Activated B cell treated with CpG ODN at 0.5 μM for 24 hours (primary cell): Measurements from ENCODE around the gene MYBL2. TPM values are rescaled to one million over a fixed set of nuclear protein-coding genes. Genes with fewer than 3 reads are reported as not detected.

Experiments
- ATAC-seq: fragments of 200-7000 bp; cut with Tn5 transposase; one replicate; pipeline ENCODE4 v1.10.0; 2021; ENCODE audit warnings: low read depth, mild to moderate bottlenecking, moderate library complexity
- CTCF ChIA-PET: fragments of 350-600 bp; sonication (Branson Sonifier 250); formaldehyde crosslinking; loops from one replicate; lab custom pipeline; 2021; ENCODE audit warnings: antibody characterized with exemption; lab: Charles Lee
- POLR2A ChIA-PET: fragments of 350-600 bp; sonication (Branson Sonifier 250); formaldehyde crosslinking; loops from one replicate; lab custom pipeline; 2021; ENCODE audit warnings: antibody characterized with exemption; lab: Charles Lee
- DNase-seq: peaks from one replicate; pipeline ENCODE4 v3.0.0; 2022
- H3K27ac Mint-ChIP-seq: one replicate; pipeline ENCODE4 v1.8.0; 2020; ENCODE audit warnings: mixed read lengths
- H3K27me3 Mint-ChIP-seq: one replicate; pipeline ENCODE4 v1.8.0; 2021; ENCODE audit warnings: mixed read lengths
- H3K36me3 Mint-ChIP-seq: one replicate; pipeline ENCODE4 v1.8.0; 2021; ENCODE audit warnings: low read depth, mixed read lengths
- H3K4me1 Mint-ChIP-seq: one replicate; pipeline ENCODE4 v1.8.0; 2021; ENCODE audit warnings: mixed read lengths
- H3K4me3 Mint-ChIP-seq: one replicate; pipeline ENCODE4 v1.8.0; 2020; ENCODE audit warnings: mild to moderate bottlenecking, mixed read lengths
- H3K9me3 Mint-ChIP-seq: one replicate; pipeline ENCODE4 v1.8.0; 2020; ENCODE audit warnings: mixed read lengths
- CTCF ChIP-seq: fragments of 200-600 bp; IDR thresholded peaks from one replicate; pipeline ENCODE4 v1.8.0; 2022; ENCODE audit warnings: antibody characterized with exemption, mild to moderate bottlenecking
- intact Hi-C: fragments of 100-400 bp; cut with micrococcal nuclease; formaldehyde crosslinking; loops from one replicate; pipeline ENCODE4 v1.15.1; 2024
- total RNA-seq: library from RNA; stranded (reverse); gene quantifications from 2 replicates; pipeline ENCODE4 v1.2.3, GENCODE V29; 2022

MYBL2 gene
- total RNA-seq, 1 donor from 2014 or later, result 102 TPM

DNA sequence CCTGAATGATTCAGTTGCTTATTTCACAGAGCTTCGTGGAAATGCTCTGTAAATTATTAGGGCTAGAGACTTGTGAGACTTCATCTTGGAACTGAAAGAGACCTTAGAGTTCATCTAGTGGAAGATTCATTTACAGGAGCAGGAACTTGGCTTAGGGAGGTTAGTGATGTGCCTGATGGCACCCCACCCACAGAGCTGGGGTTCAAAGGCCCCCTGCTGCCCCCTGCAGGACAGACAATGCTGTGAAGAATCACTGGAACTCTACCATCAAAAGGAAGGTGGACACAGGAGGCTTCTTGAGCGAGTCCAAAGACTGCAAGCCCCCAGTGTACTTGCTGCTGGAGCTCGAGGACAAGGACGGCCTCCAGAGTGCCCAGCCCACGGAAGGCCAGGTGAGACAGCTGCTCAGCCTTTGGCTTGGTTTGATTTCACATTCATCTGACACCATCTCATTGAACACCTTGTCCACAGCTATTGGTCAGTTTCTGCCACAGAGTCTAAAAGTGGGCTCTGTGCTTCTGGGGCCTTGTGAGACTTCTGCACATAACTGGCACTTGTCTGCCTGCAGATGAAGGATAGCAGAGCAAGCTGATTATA is 25.1 kb downstream of the MYBL2 start:
- peak; percentile 38 for TF ChIP-seq CTCF
- ChIA-PET CTCF (interaction anchor here (0.6 to 3.8 kb wide), 27 partner anchors 10 to 497 kb away, joined by 3 to 97 read pairs (median 4); partner anchors contain the start of genes IFT52 and SRSF6), POLR2A (interaction anchor here (0.6 to 2.5 kb wide), 11 partner anchors 9 to 241 kb away, joined by 3 to 17 read pairs (median 4); partner anchors contain the start of gene MYBL2)
- peaks cover 64% of the 10 kb centered on the region for H3K36me3 Mint-ChIP-seq
- peak overlapping the region; percentile 6 for H3K27ac Mint-ChIP-seq
- H3K4me1 Mint-ChIP-seq, result peaks cover 21% of the 10 kb centered on the region
- DNase-seq (peak; percentile 63), ATAC-seq (peak; percentile 89)
- no peaks in the 10 kb centered on the region for H3K9me3 Mint-ChIP-seq
- H3K4me3 Mint-ChIP-seq, result no peak overlapping the region
- H3K27me3 Mint-ChIP-seq, result no peaks in the 10 kb centered on the region
- intact Hi-C loops, result loop anchor here (1.0 kb wide), 5 partner anchors 10 to 388 kb away; partner anchors contain the start of gene IFT52

GRCh38 chr20:43694763-43695162 is 27.8 kb downstream of the MYBL2 start:
- Mint-ChIP-seq H3K27ac (no peak overlapping the region), H3K36me3 (peaks cover 63% of the 10 kb centered on the region), H3K4me3 (no peak overlapping the region), H3K4me1 (peaks cover 14% of the 10 kb centered on the region), H3K9me3 (no peaks in the 10 kb centered on the region), H3K27me3 (no peaks in the 10 kb centered on the region)
- ATAC-seq (no peak), DNase-seq (no peak)
- CTCF ChIA-PET, result interaction anchor here (3.8 kb wide), 1 partner anchor 156 kb away, joined by 97 read pairs; no protein-coding TSS in a partner anchor
- POLR2A ChIA-PET, result no interaction called here
- intact Hi-C loops, result no loop called here
- no peak for TF ChIP-seq CTCF

DNA sequence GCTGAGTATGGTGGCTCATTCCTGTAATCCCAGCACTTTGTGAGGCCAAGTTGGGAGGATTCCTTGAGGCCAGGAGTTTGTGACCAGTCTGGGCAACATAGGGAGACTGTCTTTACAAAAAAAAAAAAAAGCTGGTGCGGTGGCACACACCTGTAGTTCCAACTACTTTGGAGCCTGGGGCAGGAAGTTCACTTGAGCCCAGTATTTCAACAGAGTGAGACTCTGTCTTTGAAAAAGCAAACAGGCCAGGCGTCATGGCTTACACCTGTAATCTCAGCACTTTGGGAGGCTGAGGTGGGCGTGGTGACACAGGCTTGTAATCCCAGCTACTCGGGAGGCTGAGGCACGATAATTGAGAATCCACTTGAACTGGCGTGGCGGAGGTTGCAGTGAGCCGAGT is 28.7 kb downstream of the MYBL2 start:
- no peak for TF ChIP-seq CTCF
- DNase-seq, result no peak
- Mint-ChIP-seq H3K4me1 (peaks cover 14% of the 10 kb centered on the region), H3K9me3 (no peaks in the 10 kb centered on the region), H3K27me3 (no peaks in the 10 kb centered on the region), H3K27ac (no peak overlapping the region), H3K36me3 (peaks cover 64% of the 10 kb centered on the region), H3K4me3 (no peak overlapping the region)
- ChIA-PET CTCF (no interaction called here), POLR2A (interaction anchor here (0.9 kb wide), 1 partner anchor 38 kb away, joined by 3 read pairs; no protein-coding TSS in a partner anchor)
- ATAC-seq, result no peak
- intact Hi-C loops, result no loop called here

- H3K27ac Mint-ChIP-seq, result no peak overlapping the region
- TF ChIP-seq CTCF, result no peak
- no peak for ATAC-seq
- H3K4me3 Mint-ChIP-seq, result no peak overlapping the region
- no peaks in the 10 kb centered on the region for H3K9me3 Mint-ChIP-seq
- intact Hi-C loops, result no loop called here
- no peak for DNase-seq
- POLR2A ChIA-PET, result no interaction called here
- peaks cover 81% of the 10 kb centered on the region for H3K36me3 Mint-ChIP-seq
- CTCF ChIA-PET, result no interaction called here
- H3K27me3 Mint-ChIP-seq, result no peaks in the 10 kb centered on the region
- no peaks in the 10 kb centered on the region for H3K4me1 Mint-ChIP-seq
These were observed 33.1 kb downstream of the MYBL2 start for GRCh38 chr20:43699941-43700565.

DNA sequence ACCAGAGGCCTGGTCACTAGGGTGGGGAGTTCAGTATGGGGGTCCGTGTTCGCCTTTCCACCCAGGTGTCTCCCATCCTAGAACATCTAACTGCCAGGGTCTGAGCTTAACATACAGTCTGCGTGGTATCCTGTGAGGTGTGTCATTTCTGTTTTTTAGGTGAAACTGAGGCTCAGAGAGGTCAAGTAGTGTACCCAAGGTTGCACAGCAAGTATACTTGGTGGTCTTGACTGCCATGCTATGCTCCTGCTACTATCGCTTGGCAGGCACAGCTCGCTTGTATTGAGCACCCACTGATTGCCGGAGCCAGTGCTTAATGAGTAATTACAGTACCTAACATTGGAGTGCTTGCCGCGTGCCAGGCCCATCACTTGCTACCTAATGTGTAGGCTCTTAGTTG is 33.7 kb downstream of the MYBL2 start:
- Mint-ChIP-seq H3K4me1 (no peaks in the 10 kb centered on the region), H3K27me3 (no peaks in the 10 kb centered on the region), H3K27ac (no peak overlapping the region), H3K4me3 (no peak overlapping the region), H3K9me3 (no peaks in the 10 kb centered on the region), H3K36me3 (peaks cover 79% of the 10 kb centered on the region)
- ChIA-PET CTCF (no interaction called here), POLR2A (no interaction called here)
- no peak for TF ChIP-seq CTCF
- no peak for DNase-seq
- no peak for ATAC-seq
- intact Hi-C loops, result no loop called here
